ENCODE measurements around the gene SEC31B.

The SEC31B gene

DNA sequence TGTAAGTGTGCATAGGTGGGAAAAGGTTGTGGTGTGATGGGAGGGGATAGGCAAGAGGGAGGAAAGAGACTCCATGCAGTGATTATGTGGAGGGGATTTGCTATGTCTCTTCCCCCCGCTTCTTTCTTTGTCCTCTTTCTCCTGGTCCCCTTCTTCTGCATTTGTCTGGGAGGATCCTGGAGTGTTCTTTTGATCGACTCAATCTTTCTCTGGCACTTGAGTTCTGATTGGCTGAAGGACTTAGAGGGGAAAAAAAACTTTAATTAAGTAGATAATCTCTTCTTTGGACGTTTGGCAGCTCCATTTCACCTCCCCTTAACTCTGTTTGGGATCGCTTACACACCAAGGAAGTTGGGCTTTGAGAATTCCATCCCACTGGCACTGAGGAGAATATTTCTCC is 57.0 kb downstream of the SEC31B start, which contains the start of gene WNT8B:
Gene WNT8B (plus strand): TSS at position 301 of the 400 bp plus-strand sequence. CDS start 160 bp downstream, outside the sequence.
- H3K27ac Mint-ChIP-seq: no peak within 1 kb of the TSS
- H3K4me3 Mint-ChIP-seq: no peak within 1 kb of the TSS
- H3K27me3 Mint-ChIP-seq (ENCODE audit: low read depth): peaks cover 50% of the 10 kb centered on the region
- peaks cover 2% of the 10 kb centered on the region for H3K9me3 Mint-ChIP-seq
- no peaks in the 10 kb centered on the region for H3K4me1 Mint-ChIP-seq
- TF ChIP-seq, protein P1, sequence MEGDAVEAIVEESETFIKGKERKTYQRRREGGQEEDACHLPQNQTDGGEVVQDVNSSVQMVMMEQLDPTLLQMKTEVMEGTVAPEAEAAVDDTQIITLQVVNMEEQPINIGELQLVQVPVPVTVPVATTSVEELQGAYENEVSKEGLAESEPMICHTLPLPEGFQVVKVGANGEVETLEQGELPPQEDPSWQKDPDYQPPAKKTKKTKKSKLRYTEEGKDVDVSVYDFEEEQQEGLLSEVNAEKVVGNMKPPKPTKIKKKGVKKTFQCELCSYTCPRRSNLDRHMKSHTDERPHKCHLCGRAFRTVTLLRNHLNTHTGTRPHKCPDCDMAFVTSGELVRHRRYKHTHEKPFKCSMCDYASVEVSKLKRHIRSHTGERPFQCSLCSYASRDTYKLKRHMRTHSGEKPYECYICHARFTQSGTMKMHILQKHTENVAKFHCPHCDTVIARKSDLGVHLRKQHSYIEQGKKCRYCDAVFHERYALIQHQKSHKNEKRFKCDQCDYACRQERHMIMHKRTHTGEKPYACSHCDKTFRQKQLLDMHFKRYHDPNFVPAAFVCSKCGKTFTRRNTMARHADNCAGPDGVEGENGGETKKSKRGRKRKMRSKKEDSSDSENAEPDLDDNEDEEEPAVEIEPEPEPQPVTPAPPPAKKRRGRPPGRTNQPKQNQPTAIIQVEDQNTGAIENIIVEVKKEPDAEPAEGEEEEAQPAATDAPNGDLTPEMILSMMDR (IDR thresholded peaks at IDR 0.05; ENCODE audit: unreplicated experiment in 3 of 3): no peak
- H3K36me3 Mint-ChIP-seq (ENCODE audit: low read depth): no peaks in the 10 kb centered on the region

DNA sequence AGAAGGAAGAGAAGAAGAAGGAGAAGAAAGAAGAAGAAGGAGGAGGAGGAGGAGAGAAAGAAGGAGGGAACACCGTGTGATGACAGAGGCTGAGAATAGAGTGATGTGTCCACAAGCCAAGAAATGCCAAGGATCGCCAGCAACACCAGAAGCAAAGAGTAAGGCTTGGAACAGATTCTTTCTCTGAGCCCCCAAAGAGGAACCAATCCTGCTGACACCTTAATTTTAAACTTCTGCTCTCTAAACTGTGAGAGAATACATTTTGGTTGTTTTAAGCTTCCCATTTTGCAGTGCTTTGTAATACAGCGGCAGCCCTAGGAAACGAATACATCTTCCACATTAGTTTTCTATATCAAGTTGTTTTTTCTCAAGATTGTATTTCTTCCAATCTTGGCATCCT is 70.7 kb downstream of the SEC31B start:
- H3K27me3 Mint-ChIP-seq (ENCODE audit: low read depth): no peaks in the 10 kb centered on the region
- peaks cover 6% of the 10 kb centered on the region for H3K9me3 Mint-ChIP-seq
- H3K36me3 Mint-ChIP-seq (ENCODE audit: low read depth): no peaks in the 10 kb centered on the region
- no peak overlapping the region for H3K27ac Mint-ChIP-seq
- no peaks in the 10 kb centered on the region for H3K4me1 Mint-ChIP-seq
- TF ChIP-seq, protein P1 (IDR thresholded peaks at IDR 0.05; ENCODE audit: unreplicated experiment in 3 of 3): no peak
- H3K4me3 Mint-ChIP-seq: no peak overlapping the region

DNA sequence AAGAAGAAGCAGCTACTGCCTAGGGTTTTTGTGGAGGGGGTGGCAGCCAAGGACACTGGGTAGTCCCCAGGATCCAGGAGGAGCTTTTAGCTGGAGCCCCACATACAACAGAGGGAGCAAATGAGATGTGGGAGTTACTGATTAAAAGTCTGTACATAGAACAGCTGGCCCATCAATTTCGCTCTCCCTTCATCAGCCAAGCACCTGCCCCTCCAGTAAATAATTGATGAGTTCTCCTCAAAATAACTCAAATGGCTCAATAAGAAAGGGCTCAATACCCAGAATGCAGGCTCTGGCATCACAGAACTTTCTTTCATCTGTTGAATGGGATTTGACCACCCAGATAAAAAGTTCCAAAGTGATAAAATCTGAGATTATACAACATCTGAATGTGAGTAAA is 72.0 kb downstream of the SEC31B start:
- Mint-ChIP-seq H3K27me3 (ENCODE audit: low read depth) (no peaks in the 10 kb centered on the region), H3K4me1 (no peaks in the 10 kb centered on the region), H3K36me3 (ENCODE audit: low read depth) (no peaks in the 10 kb centered on the region), H3K9me3 (peaks cover 6% of the 10 kb centered on the region), H3K27ac (no peak overlapping the region), H3K4me3 (no peak overlapping the region)
- TF ChIP-seq, protein P1 (IDR thresholded peaks at IDR 0.05; ENCODE audit: unreplicated experiment in 3 of 3): no peak

DNA sequence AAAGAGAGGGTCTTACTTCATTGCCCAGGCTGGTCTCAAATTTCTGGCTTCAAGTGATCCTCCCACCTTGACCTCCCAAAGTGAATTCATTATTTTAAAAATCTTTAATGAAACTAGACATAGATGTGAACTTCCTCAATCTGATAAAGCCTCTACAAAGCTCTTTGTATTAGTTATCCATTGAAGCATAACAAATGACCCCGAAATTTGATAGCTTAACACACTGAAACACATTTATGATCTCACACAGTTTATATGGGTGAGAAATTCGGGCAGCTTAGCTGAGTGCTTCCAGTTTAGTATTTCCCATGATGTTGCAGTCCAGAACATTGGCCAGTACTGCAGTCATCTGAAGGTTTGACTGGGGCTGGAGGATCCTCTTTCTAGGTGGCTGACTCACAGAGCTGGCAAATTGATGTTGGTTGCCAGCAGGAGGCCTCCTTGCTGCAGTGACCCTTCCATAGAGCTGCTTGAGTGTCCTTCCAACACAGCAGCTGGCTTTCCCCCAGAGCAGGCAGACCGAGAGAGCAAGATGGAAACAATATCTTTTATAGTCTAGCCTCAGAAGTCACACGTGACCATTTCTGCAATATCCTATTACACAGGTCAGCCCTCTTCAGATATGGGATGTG is 73.4 kb downstream of the SEC31B start:
- Mint-ChIP-seq H3K4me1 (no peaks in the 10 kb centered on the region), H3K9me3 (peaks cover 6% of the 10 kb centered on the region), H3K27me3 (ENCODE audit: low read depth) (no peaks in the 10 kb centered on the region), H3K4me3 (no peak overlapping the region), H3K27ac (no peak overlapping the region), H3K36me3 (ENCODE audit: low read depth) (no peaks in the 10 kb centered on the region)
- TF ChIP-seq, protein P1 (IDR thresholded peaks at IDR 0.05; ENCODE audit: unreplicated experiment in 3 of 3): no peak

DNA sequence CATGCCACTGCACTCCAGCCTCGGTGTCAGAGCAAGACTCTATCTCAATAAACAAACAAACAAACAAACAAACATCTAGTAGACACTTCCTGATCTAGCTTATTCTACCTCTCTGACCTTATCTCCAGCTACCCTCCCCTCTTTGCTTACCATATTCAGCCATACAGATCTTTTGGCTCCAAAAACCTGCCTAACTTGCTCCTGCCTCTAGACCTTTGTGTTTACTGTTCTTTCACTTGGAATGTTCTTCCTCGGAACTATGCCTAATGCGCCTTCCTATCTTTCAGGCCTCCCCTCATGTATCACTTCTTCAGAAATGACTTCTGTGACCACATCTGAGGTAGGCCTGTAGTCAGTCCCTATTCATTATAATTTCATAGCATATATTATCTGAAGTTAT is 77.1 kb downstream of the SEC31B start:
- H3K4me1 Mint-ChIP-seq: no peaks in the 10 kb centered on the region
- peaks cover 6% of the 10 kb centered on the region for H3K9me3 Mint-ChIP-seq
- no peak overlapping the region for H3K4me3 Mint-ChIP-seq
- H3K36me3 Mint-ChIP-seq (ENCODE audit: low read depth): no peaks in the 10 kb centered on the region
- H3K27ac Mint-ChIP-seq: no peak overlapping the region
- peaks cover 7% of the 10 kb centered on the region for H3K27me3 Mint-ChIP-seq (ENCODE audit: low read depth)
- TF ChIP-seq, protein P1 (IDR thresholded peaks at IDR 0.05; ENCODE audit: unreplicated experiment in 3 of 3): no peak

DNA sequence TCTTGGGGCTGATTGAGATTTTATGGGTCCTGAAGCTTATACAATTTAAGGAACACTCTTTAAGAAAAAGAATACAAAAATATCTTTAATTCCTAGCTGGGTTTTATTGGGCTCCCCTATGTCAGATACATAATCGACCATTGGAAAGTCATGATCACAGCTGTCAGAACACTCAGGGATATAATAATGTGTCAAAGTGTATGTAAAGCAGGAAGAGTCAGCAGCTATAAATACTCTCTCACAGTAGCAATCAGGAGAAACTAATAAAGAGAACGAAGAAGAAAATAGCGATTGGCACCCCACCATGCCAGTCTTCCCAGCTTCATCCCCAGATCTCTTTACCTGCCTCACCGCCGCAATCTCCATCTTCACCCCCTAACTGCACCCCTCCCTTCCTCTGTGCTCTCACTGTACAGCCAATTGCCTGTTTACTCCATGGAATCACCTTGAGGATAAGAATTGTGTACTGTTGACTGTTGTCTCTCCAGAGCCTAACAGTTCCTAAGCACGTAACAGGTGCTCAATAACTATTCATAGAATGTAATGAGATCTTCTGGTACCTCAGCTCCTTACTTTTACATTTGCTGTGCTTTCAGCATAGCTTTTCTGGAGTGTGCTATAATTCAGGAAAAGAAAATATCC is 80.9 kb downstream of the SEC31B start:
- Mint-ChIP-seq H3K4me3 (no peak overlapping the region), H3K4me1 (no peaks in the 10 kb centered on the region), H3K36me3 (ENCODE audit: low read depth) (no peaks in the 10 kb centered on the region)

More for the DNA sequence above, 80.9 kb downstream of the SEC31B start:
- Mint-ChIP-seq H3K27ac (no peak overlapping the region), H3K9me3 (no peaks in the 10 kb centered on the region), H3K27me3 (ENCODE audit: low read depth) (peaks cover 7% of the 10 kb centered on the region)
- TF ChIP-seq, protein P1 (IDR thresholded peaks at IDR 0.05; ENCODE audit: unreplicated experiment in 3 of 3): no peak

Data from nephron (organoid).